ENCODE results near the gene PPP4R4.

Gene PPP4R4

GRCh38 chr14:94125659-94126418, 48.3 kb upstream of the PPP4R4 start:
- H3K9me2 ChIP-seq (ENCODE audit: low read depth, low read length), result no peaks in the 10 kb centered on the region
- no peak overlapping the region for H2AFZ ChIP-seq (ENCODE audit: low read length)
- no peak overlapping the region for H3K27ac ChIP-seq (ENCODE audit: low read depth, low read length, poor library complexity, severe bottlenecking)
- peaks cover 13% of the 10 kb centered on the region for H3K4me1 ChIP-seq (ENCODE audit: insufficient read depth, low read length, severe bottlenecking)
- no peaks in the 10 kb centered on the region for H3K9me3 ChIP-seq (ENCODE audit: low read length)
- no peak overlapping the region for H3K4me2 ChIP-seq (ENCODE audit: low read length)
- no peaks in the 10 kb centered on the region for H3F3A ChIP-seq (ENCODE audit: insufficient read depth, low read length)
- H4K20me1 ChIP-seq (ENCODE audit: insufficient read depth, low read length), result no peaks in the 10 kb centered on the region
- H3K36me3 ChIP-seq (ENCODE audit: insufficient read depth, low read length), result no peaks in the 10 kb centered on the region
- H3K9ac ChIP-seq (ENCODE audit: low read length), result no peak overlapping the region
- TF ChIP-seq CTCF (IDR thresholded peaks at IDR 0.05; ENCODE audit: low read length) (no peak), EZH2 (IDR thresholded peaks at IDR 0.05; ENCODE audit: borderline replicate concordance, low read length) (no peak)
- no peak overlapping the region for H3K4me3 ChIP-seq (ENCODE audit: low read depth, low read length, poor library complexity, severe bottlenecking)
- no peaks in the 10 kb centered on the region for H3K79me2 ChIP-seq (ENCODE audit: insufficient read depth, low read length)
- peaks cover 3% of the 10 kb centered on the region; the same call in 1 of the 2 replicates for H3K27me3 ChIP-seq (ENCODE audit: insufficient read depth, low read length)

GRCh38 chr14:94126419-94126677, 47.8 kb upstream of the PPP4R4 start:
- Histone ChIP-seq H3K79me2 (ENCODE audit: insufficient read depth, low read length) (no peaks in the 10 kb centered on the region), H3K36me3 (ENCODE audit: insufficient read depth, low read length) (no peaks in the 10 kb centered on the region), H3K27me3 (ENCODE audit: insufficient read depth, low read length) (peaks cover 3% of the 10 kb centered on the region; the same call in 1 of the 2 replicates), H3K27ac (ENCODE audit: low read depth, low read length, poor library complexity, severe bottlenecking) (no peak overlapping the region), H3K9me3 (ENCODE audit: low read length) (no peaks in the 10 kb centered on the region), H3K9ac (ENCODE audit: low read length) (no peak overlapping the region), H3K4me2 (ENCODE audit: low read length) (no peak overlapping the region), H3K4me1 (ENCODE audit: insufficient read depth, low read length, severe bottlenecking) (peaks cover 13% of the 10 kb centered on the region), H3K4me3 (ENCODE audit: low read depth, low read length, poor library complexity, severe bottlenecking) (no peak overlapping the region), H3F3A (ENCODE audit: insufficient read depth, low read length) (no peaks in the 10 kb centered on the region), H4K20me1 (ENCODE audit: insufficient read depth, low read length) (no peaks in the 10 kb centered on the region), H3K9me2 (ENCODE audit: low read depth, low read length) (no peaks in the 10 kb centered on the region), H2AFZ (ENCODE audit: low read length) (no peak overlapping the region)
- no peak for TF ChIP-seq EZH2 (IDR thresholded peaks at IDR 0.05; ENCODE audit: borderline replicate concordance, low read length)
- no peak for TF ChIP-seq CTCF (IDR thresholded peaks at IDR 0.05; ENCODE audit: low read length)

GRCh38 chr14:94126800-94127199, 47.3 kb upstream of the PPP4R4 start:
- no peak overlapping the region for H3K9ac ChIP-seq (ENCODE audit: low read length)
- H3K4me1 ChIP-seq (ENCODE audit: insufficient read depth, low read length, severe bottlenecking), result peaks cover 13% of the 10 kb centered on the region
- H3K79me2 ChIP-seq (ENCODE audit: insufficient read depth, low read length), result no peaks in the 10 kb centered on the region
- H3K4me2 ChIP-seq (ENCODE audit: low read length), result no peak overlapping the region
- H2AFZ ChIP-seq (ENCODE audit: low read length), result no peak overlapping the region
- H3F3A ChIP-seq (ENCODE audit: insufficient read depth, low read length), result no peaks in the 10 kb centered on the region
- H3K9me2 ChIP-seq (ENCODE audit: low read depth, low read length), result no peaks in the 10 kb centered on the region
- H3K36me3 ChIP-seq (ENCODE audit: insufficient read depth, low read length), result no peaks in the 10 kb centered on the region
- no peaks in the 10 kb centered on the region for H4K20me1 ChIP-seq (ENCODE audit: insufficient read depth, low read length)
- H3K4me3 ChIP-seq (ENCODE audit: low read depth, low read length, poor library complexity, severe bottlenecking), result no peak overlapping the region
- no peak overlapping the region for H3K27ac ChIP-seq (ENCODE audit: low read depth, low read length, poor library complexity, severe bottlenecking)
- no peaks in the 10 kb centered on the region for H3K9me3 ChIP-seq (ENCODE audit: low read length)
- TF ChIP-seq EZH2 (IDR thresholded peaks at IDR 0.05; ENCODE audit: borderline replicate concordance, low read length), result no peak
- H3K27me3 ChIP-seq (ENCODE audit: insufficient read depth, low read length), result 0 out of 2 replicates have a peak, but pooled peaks cover 3% of the 10 kb centered on the region

GRCh38 chr14:94127330-94127729, 46.8 kb upstream of the PPP4R4 start:
- Histone ChIP-seq H3K4me2 (ENCODE audit: low read length) (no peak overlapping the region), H3K36me3 (ENCODE audit: insufficient read depth, low read length) (no peaks in the 10 kb centered on the region), H3K79me2 (ENCODE audit: insufficient read depth, low read length) (no peaks in the 10 kb centered on the region), H3K27ac (ENCODE audit: low read depth, low read length, poor library complexity, severe bottlenecking) (no peak overlapping the region), H3K4me1 (ENCODE audit: insufficient read depth, low read length, severe bottlenecking) (peaks cover 13% of the 10 kb centered on the region), H3K4me3 (ENCODE audit: low read depth, low read length, poor library complexity, severe bottlenecking) (no peak overlapping the region), H2AFZ (ENCODE audit: low read length) (no peak overlapping the region), H3K9me2 (ENCODE audit: low read depth, low read length) (no peaks in the 10 kb centered on the region), H3K9ac (ENCODE audit: low read length) (no peak overlapping the region), H3K9me3 (ENCODE audit: low read length) (no peaks in the 10 kb centered on the region), H3F3A (ENCODE audit: insufficient read depth, low read length) (no peaks in the 10 kb centered on the region), H4K20me1 (ENCODE audit: insufficient read depth, low read length) (no peaks in the 10 kb centered on the region), H3K27me3 (ENCODE audit: insufficient read depth, low read length) (0 out of 2 replicates have a peak, but pooled peaks cover 3% of the 10 kb centered on the region)
- no peak for TF ChIP-seq EZH2 (IDR thresholded peaks at IDR 0.05; ENCODE audit: borderline replicate concordance, low read length)
- TF ChIP-seq CTCF (IDR thresholded peaks at IDR 0.05; ENCODE audit: low read length), result no peak

Data from OCI-LY1 (cell line).